CD14-positive monocyte (primary cell): ENCODE data around the gene CIP2A. TPM values are rescaled to one million over a fixed set of nuclear protein-coding genes. Genes with fewer than 3 reads are reported as not detected.

Experiments
- DNase-seq, 3 donors: peaks; one replicate each; pipeline ENCODE4 v3.0.0-alpha.2; 2011 to 2022
- H2AFZ ChIP-seq: 2 replicates; pipeline ENCODE4 v1.6.0; 2012; ENCODE audit warnings: mild to moderate bottlenecking, low read depth, low read length, inconsistent platforms; ENCODE audit not compliant: insufficient read depth, poor library complexity, severe bottlenecking
- H3K27ac ChIP-seq, 2 donors: 1 replicate in 1 of 2; 2 replicates in 1 of 2; pipeline ENCODE4 v1.5.1; 2012 to 2013; ENCODE audit warnings: low read length in 2 of 2, control low read depth in 1 of 2, inconsistent platforms in 1 of 2, low read depth in 1 of 2, mild to moderate bottlenecking in 1 of 2
- H3K27me3 ChIP-seq, 2 donors: one replicate each; pipeline versions ENCODE4 v1.6.0 to v1.6.1; 2011 to 2013; ENCODE audit warnings: low read length in 2 of 2; ENCODE audit not compliant: control insufficient read depth in 2 of 2, insufficient read depth in 2 of 2
- H3K36me3 ChIP-seq, 2 donors: replicated peaks in 1 of 2; 1 replicate in 1 of 2; 2 replicates in 1 of 2; pipeline versions ENCODE4 v1.5.1 to v1.6.1; 2012 to 2013; ENCODE audit warnings: low read length in 2 of 2, control low read depth in 1 of 2, inconsistent platforms in 1 of 2, mild to moderate bottlenecking in 1 of 2; ENCODE audit not compliant: insufficient read depth in 2 of 2, control insufficient read depth in 1 of 2
- H3K4me1 ChIP-seq, 2 donors: 1 replicate in 1 of 2; 2 replicates in 1 of 2; pipeline versions ENCODE4 v1.5.1 to v1.6.1; 2012 to 2013; ENCODE audit warnings: low read length in 2 of 2, control low read depth in 1 of 2, inconsistent platforms in 1 of 2, mild to moderate bottlenecking in 1 of 2, moderate library complexity in 1 of 2; ENCODE audit not compliant: insufficient read depth in 2 of 2, control insufficient read depth in 1 of 2
- H3K4me2 ChIP-seq: replicated peaks from 2 replicates; pipeline ENCODE3; 2012; ENCODE audit warnings: low read length, moderate library complexity, mild to moderate bottlenecking; ENCODE audit not compliant: poor library complexity, severe bottlenecking; ENCODE audit errors: extremely low read depth
- H3K4me3 ChIP-seq, 3 experiments: fragments of 200-600 bp in 1 of 3; sonication (generic) in 1 of 3; replicated peaks in 1 of 3; 1 replicate in 2 of 3; 2 replicates in 1 of 3; pipeline ENCODE4 v1.5.1; 2011 to 2013; ENCODE audit warnings: low read length in 3 of 3, mild to moderate bottlenecking in 3 of 3, control low read depth in 2 of 3, low read depth in 2 of 3, inconsistent platforms in 1 of 3, moderate library complexity in 1 of 3
- H3K79me2 ChIP-seq: 2 replicates; pipeline ENCODE4 v1.6.0; 2012; ENCODE audit warnings: mild to moderate bottlenecking, control low read depth, inconsistent platforms, low read length, moderate library complexity; ENCODE audit not compliant: insufficient read depth
- H3K9ac ChIP-seq: 2 replicates; pipeline ENCODE4 v1.6.0; 2017; ENCODE audit warnings: low read length, mild to moderate bottlenecking; ENCODE audit not compliant: insufficient read depth, poor library complexity, severe bottlenecking
- H3K9me3 ChIP-seq, 2 donors: replicated peaks in 1 of 2; 1 replicate in 1 of 2; 2 replicates in 1 of 2; pipeline versions ENCODE4 v1.5.1 to v1.6.1; 2012 to 2013; ENCODE audit warnings: low read length in 2 of 2, control low read depth in 1 of 2; ENCODE audit not compliant: control insufficient read depth in 1 of 2, insufficient read depth in 1 of 2
- H4K20me1 ChIP-seq: 2 replicates; pipeline ENCODE4 v1.6.0; 2012; ENCODE audit warnings: mild to moderate bottlenecking, low read length, control low read depth, moderate library complexity; ENCODE audit not compliant: insufficient read depth
- H3K27ac Mint-ChIP-seq, 7 donors: one replicate each; pipeline ENCODE4 v1.8.0; 2020; ENCODE audit warnings: mild to moderate bottlenecking in 7 of 7, mixed read lengths in 7 of 7, moderate library complexity in 6 of 7, inconsistent platforms in 2 of 7
- H3K27me3 Mint-ChIP-seq, 3 donors: one replicate each; pipeline ENCODE4 v1.8.0; 2021 to 2022; ENCODE audit warnings: low read depth in 3 of 3, mild to moderate bottlenecking in 3 of 3, mixed read lengths in 3 of 3, moderate library complexity in 3 of 3, inconsistent platforms in 1 of 3
- H3K36me3 Mint-ChIP-seq, 2 donors: one replicate each; pipeline ENCODE4 v1.8.0; 2020; ENCODE audit warnings: mixed read lengths in 2 of 2, inconsistent platforms in 1 of 2, mild to moderate bottlenecking in 1 of 2
- H3K4me1 Mint-ChIP-seq: one replicate; pipeline ENCODE4 v1.8.0; 2020; ENCODE audit warnings: mild to moderate bottlenecking, mixed read lengths
- H3K4me3 Mint-ChIP-seq, 2 donors: one replicate each; pipeline ENCODE4 v1.8.0; 2020; ENCODE audit warnings: mild to moderate bottlenecking in 2 of 2, mixed read lengths in 2 of 2, moderate library complexity in 1 of 2
- H3K9me3 Mint-ChIP-seq, 7 donors: one replicate each; pipeline ENCODE4 v1.8.0; 2020 to 2022; ENCODE audit warnings: mixed read lengths in 7 of 7, mild to moderate bottlenecking in 6 of 7, moderate library complexity in 6 of 7, inconsistent platforms in 2 of 7
- WGBS: methylation state at CpG from one replicate; pipeline ENCODE4 v1.1.5; 2013; ENCODE audit warnings: missing lambda C conversion rate; ENCODE audit not compliant: insufficient coverage; 5-methylcytosine and 5-hydroxymethylcytosine counted together
- intact Hi-C, 2 donors: fragments of 100-400 bp; cut with micrococcal nuclease; formaldehyde crosslinking; loops; one replicate each; pipeline versions ENCODE4 v1.15.0 to v1.15.1; 2023
- polyA plus RNA-seq, 3 donors: library from polyadenylated mRNA; depleted of rRNA in 1 of 3; unstranded in 2 of 3; stranded (reverse) in 1 of 3; fragments of 300-500 nt in 2 of 3; fragments of >200 nt in 1 of 3; fragmentation: Illumina TruSeq in 2 of 3; gene quantifications; 1 replicate in 2 of 3; 2 replicates in 1 of 3; pipeline ENCODE4 v1.2.3, GENCODE V29; 2012 to 2021
- TF ChIP-seq, protein P1 (sequence below): fragments of 200-600 bp; IDR thresholded peaks from one replicate; pipeline ENCODE4 v1.8.0; 2022; ENCODE audit warnings: antibody characterized with exemption, mild to moderate bottlenecking

The CIP2A gene
- polyA plus RNA-seq, 3 donors, result 0.57 to 5.0 (median 1.3) TPM

DNA sequence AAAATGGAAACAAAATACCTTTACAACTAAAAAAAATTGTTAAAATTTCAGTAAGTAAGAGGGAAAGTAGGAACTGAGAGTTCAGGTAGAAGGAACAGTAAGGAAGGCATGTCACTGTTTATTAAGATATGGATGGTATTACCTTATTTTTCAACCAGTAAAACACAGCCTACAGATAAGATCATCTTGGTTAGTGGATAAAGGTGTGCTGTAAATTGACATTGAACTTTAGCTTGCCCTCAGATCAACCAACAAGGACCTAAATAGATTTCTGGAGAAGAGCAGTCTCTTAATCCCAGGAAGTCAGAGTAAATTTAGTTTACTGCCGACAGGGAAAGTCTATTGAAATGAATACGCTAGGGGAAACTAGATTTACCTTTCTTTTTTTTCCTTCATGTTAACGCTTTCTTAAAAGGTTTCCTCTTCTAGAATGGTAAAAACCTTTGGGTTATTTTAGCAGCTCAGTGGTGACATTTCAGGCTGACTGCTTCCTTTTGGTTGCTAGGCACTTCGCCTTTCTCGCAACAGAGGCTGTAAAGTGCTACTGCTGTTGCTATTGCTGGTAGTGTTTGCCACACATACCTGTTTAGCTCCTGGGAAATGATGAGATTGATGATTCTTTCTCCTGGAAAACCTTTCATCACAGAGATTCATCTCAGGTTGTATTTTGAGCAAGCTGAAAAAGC is 13.2 kb upstream of the CIP2A start:
- Histone ChIP-seq H3K27ac (no peak overlapping the region), H4K20me1 (no peaks in the 10 kb centered on the region), H3K27me3 (no peaks in the 10 kb centered on the region), H3K36me3 (no peaks in the 10 kb centered on the region), H2AFZ (no peak overlapping the region), H3K4me3 (no peak overlapping the region), H3K4me1 (peaks cover 0 to 2% of the 10 kb centered on the region in 2 donors), H3K9ac (no peak overlapping the region), H3K4me2 (no peak overlapping the region), H3K9me3 (no peaks in the 10 kb centered on the region), H3K79me2 (no peaks in the 10 kb centered on the region)
- no peak for DNase-seq
- TF ChIP-seq, protein P1, sequence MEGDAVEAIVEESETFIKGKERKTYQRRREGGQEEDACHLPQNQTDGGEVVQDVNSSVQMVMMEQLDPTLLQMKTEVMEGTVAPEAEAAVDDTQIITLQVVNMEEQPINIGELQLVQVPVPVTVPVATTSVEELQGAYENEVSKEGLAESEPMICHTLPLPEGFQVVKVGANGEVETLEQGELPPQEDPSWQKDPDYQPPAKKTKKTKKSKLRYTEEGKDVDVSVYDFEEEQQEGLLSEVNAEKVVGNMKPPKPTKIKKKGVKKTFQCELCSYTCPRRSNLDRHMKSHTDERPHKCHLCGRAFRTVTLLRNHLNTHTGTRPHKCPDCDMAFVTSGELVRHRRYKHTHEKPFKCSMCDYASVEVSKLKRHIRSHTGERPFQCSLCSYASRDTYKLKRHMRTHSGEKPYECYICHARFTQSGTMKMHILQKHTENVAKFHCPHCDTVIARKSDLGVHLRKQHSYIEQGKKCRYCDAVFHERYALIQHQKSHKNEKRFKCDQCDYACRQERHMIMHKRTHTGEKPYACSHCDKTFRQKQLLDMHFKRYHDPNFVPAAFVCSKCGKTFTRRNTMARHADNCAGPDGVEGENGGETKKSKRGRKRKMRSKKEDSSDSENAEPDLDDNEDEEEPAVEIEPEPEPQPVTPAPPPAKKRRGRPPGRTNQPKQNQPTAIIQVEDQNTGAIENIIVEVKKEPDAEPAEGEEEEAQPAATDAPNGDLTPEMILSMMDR, result no peak
- H3K4me1 Mint-ChIP-seq, result peaks cover 12% of the 10 kb centered on the region
- no peak overlapping the region for H3K4me3 Mint-ChIP-seq
- peak overlapping the region in 1 of 7 donors; percentile 80 for H3K27ac Mint-ChIP-seq
- peaks cover 0 to 1% of the 10 kb centered on the region in 2 donors for H3K36me3 Mint-ChIP-seq
- intact Hi-C loops, result no loop called here
- WGBS, result 31% methylated on average over 2 of the region's 5 CpGs
- H3K27me3 Mint-ChIP-seq, result peaks cover 0 to 2% (median 0%) of the 10 kb centered on the region in 3 donors
- peaks cover 0 to 8% (median 2%) of the 10 kb centered on the region in 7 donors for H3K9me3 Mint-ChIP-seq

DNA sequence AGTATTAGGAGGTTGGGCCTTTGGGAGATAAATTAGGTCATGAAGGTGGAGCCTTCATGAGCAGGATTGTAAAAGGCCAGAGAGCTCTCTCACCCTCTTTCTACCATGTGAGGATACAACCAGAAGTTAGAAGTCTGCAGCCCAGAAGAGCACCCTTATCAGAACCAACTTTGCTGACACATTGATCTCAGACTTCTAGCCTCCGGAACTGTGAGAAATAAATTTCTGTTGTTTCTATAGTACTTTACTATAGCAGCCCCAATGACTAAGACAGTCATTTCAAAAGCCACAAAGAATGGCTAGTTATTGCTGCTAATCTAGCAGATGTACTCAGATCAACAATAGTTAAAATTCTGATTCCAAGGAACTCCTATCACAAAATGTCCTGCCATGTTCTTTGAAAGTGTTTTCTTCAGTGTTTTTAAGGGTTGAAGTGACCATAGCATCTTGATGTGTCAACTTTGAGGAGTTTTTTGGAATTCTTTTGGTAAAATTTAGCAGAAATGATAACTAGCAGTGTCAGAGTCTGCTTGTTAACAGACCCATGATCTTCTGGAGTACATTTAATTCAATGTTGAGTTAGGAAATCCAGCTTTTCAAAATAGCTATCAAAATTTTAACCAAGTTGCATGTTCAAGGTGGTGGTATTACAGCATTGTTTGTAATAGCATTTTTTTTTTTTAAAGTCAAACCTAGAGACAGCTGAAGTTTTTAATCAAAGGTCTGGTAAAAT is 10.6 kb upstream of the CIP2A start:
- Histone ChIP-seq H4K20me1 (no peaks in the 10 kb centered on the region), H3K79me2 (no peaks in the 10 kb centered on the region), H3K4me2 (no peak overlapping the region), H3K36me3 (no peaks in the 10 kb centered on the region), H2AFZ (no peak overlapping the region), H3K4me1 (peaks cover 3 to 11% of the 10 kb centered on the region in 2 donors), H3K4me3 (no peak overlapping the region), H3K27ac (no peak overlapping the region), H3K27me3 (no peaks in the 10 kb centered on the region), H3K9me3 (no peaks in the 10 kb centered on the region), H3K9ac (no peak overlapping the region)
- DNase-seq, result no peak
- Mint-ChIP-seq H3K36me3 (no peaks in the 10 kb centered on the region), H3K4me1 (peaks cover 23% of the 10 kb centered on the region), H3K27ac (no peak overlapping the region), H3K4me3 (no peak overlapping the region), H3K27me3 (no peaks in the 10 kb centered on the region), H3K9me3 (peaks cover 0 to 8% (median 2%) of the 10 kb centered on the region in 7 donors)
- intact Hi-C loops, result no loop called here
- TF ChIP-seq, protein P1, result no peak
- no CpG with 5 or more reads among the region's 1 CpG for WGBS
